Endothelial cell (in vitro differentiated cells): ENCODE data around the gene PCDHGC4. TPM values are rescaled to one million over a fixed set of nuclear protein-coding genes. Genes with fewer than 3 reads are reported as not detected.
A peak's percentile ranks its signal among the peaks of the same experiment; 100 is the strongest.

ENCODE experiments used
- DNase-seq: peaks from one replicate; pipeline ENCODE4 v3.0.0; 2021; ENCODE audit warnings: low spot score
- H3K27ac Mint-ChIP-seq: one replicate; pipeline ENCODE4 v1.8.0; 2021; ENCODE audit warnings: mixed read lengths, inconsistent platforms; ENCODE audit not compliant: unreplicated experiment
- H3K27me3 Mint-ChIP-seq: one replicate; pipeline ENCODE4 v1.8.0; 2021; ENCODE audit warnings: mild to moderate bottlenecking, moderate library complexity, mixed read lengths, inconsistent platforms; ENCODE audit not compliant: unreplicated experiment
- H3K36me3 Mint-ChIP-seq: one replicate; pipeline ENCODE4 v1.8.0; 2021; ENCODE audit warnings: mild to moderate bottlenecking, low read depth, mixed read lengths, inconsistent platforms; ENCODE audit not compliant: unreplicated experiment
- H3K4me1 Mint-ChIP-seq: one replicate; pipeline ENCODE4 v1.8.0; 2021; ENCODE audit warnings: mild to moderate bottlenecking, mixed read lengths, inconsistent platforms; ENCODE audit not compliant: unreplicated experiment
- H3K4me3 Mint-ChIP-seq: one replicate; pipeline ENCODE4 v1.8.0; 2021; ENCODE audit warnings: mild to moderate bottlenecking, mixed read lengths, inconsistent platforms; ENCODE audit not compliant: unreplicated experiment
- H3K9me3 Mint-ChIP-seq: one replicate; pipeline ENCODE4 v1.8.0; 2021; ENCODE audit warnings: mixed read lengths, inconsistent platforms; ENCODE audit not compliant: unreplicated experiment
- total RNA-seq: library from RNA; stranded (reverse); fragmentation: NEBNext Ultra II Directional; extraction: Animal tissue kit (Norgen Biotek cat#: 25700); gene quantifications from one replicate; pipeline ENCODE4 v1.2.1, GENCODE V29; 2021; ENCODE audit not compliant: unreplicated experiment
- TF ChIP-seq, protein P1 (sequence below): fragments of 200-600 bp; sonication (generic); IDR thresholded peaks from one replicate; pipeline ENCODE4 v1.5.0; 2021; ENCODE audit warnings: antibody characterized with exemption; ENCODE audit not compliant: unreplicated experiment

Gene PCDHGC4
- total RNA-seq, 1 donor from 2014 or later, result 3.5 TPM

DNA sequence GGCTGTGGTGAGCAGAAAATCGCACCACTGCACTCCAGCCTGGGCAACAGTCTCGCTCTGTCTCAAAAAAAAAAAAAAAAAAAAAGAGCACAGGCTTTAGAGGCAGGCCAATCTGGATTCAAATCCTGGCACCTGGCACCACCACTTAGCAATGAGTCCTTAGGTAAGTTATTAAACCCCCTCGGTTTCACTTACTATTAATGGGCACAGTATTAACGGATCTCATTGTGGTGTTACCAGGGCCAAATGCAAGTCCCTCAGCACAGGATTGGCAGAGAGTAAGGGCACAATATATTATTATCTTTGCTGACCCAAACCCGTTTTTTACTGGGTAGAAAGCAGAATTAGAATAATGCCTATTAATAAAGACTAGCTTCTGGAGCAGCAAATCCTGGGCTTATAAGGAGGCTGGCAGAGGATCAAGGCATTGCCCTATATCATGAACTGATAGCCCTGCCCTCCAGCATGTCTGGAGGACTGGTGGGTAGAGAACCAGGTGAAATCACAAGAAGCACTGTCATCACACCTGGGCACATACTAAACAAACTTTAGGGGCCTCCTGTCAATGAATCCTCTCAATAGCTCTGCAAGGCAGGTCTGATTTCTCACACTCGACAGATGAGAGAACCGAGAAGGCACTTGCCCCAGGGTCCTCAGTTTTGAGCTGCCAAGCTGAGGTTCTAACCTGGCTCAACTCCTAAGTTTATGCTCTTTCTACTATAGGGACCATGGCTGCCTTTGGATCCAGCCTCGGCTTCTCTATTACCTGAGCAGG is 21.7 kb downstream of the PCDHGC4 start:
- Mint-ChIP-seq H3K4me3 (no peak overlapping the region), H3K27ac (no peak overlapping the region), H3K9me3 (no peaks in the 10 kb centered on the region), H3K4me1 (peaks cover 27% of the 10 kb centered on the region), H3K36me3 (peaks cover 47% of the 10 kb centered on the region), H3K27me3 (peaks cover 16% of the 10 kb centered on the region)
- no peak for DNase-seq
- TF ChIP-seq, protein P1, sequence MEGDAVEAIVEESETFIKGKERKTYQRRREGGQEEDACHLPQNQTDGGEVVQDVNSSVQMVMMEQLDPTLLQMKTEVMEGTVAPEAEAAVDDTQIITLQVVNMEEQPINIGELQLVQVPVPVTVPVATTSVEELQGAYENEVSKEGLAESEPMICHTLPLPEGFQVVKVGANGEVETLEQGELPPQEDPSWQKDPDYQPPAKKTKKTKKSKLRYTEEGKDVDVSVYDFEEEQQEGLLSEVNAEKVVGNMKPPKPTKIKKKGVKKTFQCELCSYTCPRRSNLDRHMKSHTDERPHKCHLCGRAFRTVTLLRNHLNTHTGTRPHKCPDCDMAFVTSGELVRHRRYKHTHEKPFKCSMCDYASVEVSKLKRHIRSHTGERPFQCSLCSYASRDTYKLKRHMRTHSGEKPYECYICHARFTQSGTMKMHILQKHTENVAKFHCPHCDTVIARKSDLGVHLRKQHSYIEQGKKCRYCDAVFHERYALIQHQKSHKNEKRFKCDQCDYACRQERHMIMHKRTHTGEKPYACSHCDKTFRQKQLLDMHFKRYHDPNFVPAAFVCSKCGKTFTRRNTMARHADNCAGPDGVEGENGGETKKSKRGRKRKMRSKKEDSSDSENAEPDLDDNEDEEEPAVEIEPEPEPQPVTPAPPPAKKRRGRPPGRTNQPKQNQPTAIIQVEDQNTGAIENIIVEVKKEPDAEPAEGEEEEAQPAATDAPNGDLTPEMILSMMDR, result no peak

DNA sequence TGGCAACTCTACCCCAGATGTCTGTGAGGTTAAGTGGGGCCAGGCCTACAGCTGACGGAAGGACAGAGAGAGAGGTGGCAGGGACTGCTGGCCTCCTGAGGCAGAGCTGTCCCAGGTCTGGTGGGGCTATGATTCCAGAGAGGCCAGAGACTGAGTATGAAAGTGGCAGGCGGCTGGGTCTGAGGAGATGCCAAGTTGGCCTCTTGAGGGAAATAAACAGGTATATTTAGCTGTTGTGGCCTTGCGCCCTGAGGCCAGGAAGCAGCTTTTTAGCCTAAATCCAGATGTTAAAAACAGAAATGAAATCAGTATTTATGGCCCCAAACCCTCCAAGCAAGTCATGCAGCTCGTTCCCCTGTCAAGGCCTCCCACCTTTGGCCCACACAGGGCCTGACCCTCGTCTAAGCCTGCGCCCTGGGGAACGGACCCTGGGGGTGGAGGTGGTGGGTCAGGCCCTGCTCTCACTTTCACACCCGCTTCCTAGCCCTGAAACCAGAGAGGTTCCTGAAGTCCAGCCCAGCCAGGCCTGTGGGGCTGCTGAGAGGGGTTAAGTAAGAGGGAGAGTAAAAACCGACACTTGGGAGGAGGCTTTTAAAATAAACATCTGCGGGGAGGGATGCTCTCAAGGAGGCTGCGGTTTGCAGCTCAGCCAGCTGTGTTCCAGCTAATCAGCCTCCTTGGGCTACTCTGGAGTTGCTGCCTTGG is 22.7 kb downstream of the PCDHGC4 start:
- TF ChIP-seq, protein P1, result no peak
- H3K36me3 Mint-ChIP-seq, result peaks cover 51% of the 10 kb centered on the region
- peaks cover 18% of the 10 kb centered on the region for H3K27me3 Mint-ChIP-seq
- DNase-seq, result no peak
- H3K27ac Mint-ChIP-seq, result peak overlapping the region; percentile 89
- H3K9me3 Mint-ChIP-seq, result no peaks in the 10 kb centered on the region
- peaks cover 33% of the 10 kb centered on the region for H3K4me1 Mint-ChIP-seq
- peak overlapping the region; percentile 47 for H3K4me3 Mint-ChIP-seq

DNA sequence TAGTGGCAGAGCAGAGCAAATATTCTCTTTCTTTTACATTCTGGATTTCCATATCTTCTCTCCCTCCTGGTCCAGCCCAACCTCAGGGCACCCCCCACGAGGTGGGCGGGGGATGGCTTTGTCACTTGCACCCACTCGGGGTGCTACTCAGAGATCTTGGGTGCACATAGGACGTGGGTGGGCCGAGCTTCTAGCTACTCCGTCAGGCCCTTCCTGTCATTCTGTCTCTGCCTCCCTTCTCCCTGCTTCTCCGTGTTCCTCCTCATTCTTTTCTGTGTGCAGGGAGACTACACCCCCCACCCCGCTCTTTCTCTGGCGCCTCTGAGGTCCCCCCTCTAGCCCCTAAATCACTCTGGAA is 23.6 kb downstream of the PCDHGC4 start:
- Mint-ChIP-seq H3K27ac (peak overlapping the region; percentile 82), H3K36me3 (peaks cover 53% of the 10 kb centered on the region), H3K4me3 (peak overlapping the region; percentile 65), H3K4me1 (peaks cover 40% of the 10 kb centered on the region), H3K9me3 (no peaks in the 10 kb centered on the region), H3K27me3 (peaks cover 24% of the 10 kb centered on the region)
- DNase-seq, result no peak
- TF ChIP-seq, protein P1, result no peak

DNA sequence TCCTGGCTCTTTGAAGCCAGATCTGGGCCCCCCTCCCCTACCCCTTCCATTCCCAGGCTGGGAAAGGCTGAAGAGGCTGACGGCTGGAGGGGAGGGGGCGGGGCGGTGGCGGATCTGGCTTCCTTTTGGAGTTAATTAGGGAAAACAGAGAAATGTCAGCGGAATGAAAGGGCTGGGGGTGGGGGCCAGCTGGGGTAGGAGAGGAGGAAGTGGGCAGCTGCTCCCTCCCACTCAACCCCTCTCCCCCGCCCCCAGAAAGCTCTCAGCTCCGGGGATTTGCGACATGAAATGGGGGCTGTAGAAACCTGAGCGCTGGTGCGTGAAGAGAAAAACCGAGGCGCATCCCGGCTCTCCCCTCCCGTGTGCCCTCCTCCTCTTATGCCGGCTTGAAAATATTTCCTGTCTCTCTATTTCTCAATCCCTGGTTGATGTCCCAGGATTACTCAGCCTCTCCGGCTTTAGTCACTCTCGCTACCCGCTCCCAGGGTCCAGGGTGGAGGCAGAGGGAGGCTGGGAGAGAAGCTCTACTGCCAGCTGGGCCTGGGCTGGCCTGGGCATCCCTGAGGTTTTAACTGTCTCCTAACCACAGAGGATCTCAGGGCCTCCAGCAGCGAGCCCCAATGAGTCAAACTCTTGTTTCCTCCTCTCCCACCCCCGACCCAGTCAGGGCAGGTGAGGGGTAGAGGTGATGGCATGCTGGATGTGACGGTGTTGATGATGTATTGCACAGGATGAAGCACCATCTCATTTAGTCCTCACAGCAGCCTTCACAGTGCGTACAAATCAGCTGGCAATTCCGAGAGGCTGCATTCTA is 24.2 kb downstream of the PCDHGC4 start:
- TF ChIP-seq, protein P1, result no peak
- DNase-seq, result peak; percentile 44
- Mint-ChIP-seq H3K27me3 (peaks cover 29% of the 10 kb centered on the region), H3K4me3 (peak overlapping the region; percentile 66), H3K4me1 (peaks cover 45% of the 10 kb centered on the region), H3K36me3 (peaks cover 49% of the 10 kb centered on the region), H3K9me3 (no peaks in the 10 kb centered on the region), H3K27ac (peak overlapping the region; percentile 82)
